Measurements from ENCODE around the gene ARPP21.

Gene ARPP21

GRCh38 chr3:35678643-35679161, 39.4 kb downstream of the ARPP21 start:
- DNase-seq = no peak

GRCh38 chr3:35679409-35680080, 40.2 kb downstream of the ARPP21 start:
- no peak for DNase-seq

- DNase-seq = no peak
These were observed 41.7 kb downstream of the ARPP21 start for GRCh38 chr3:35680866-35681650.

- DNase-seq = no peak
These were observed 45.8 kb downstream of the ARPP21 start for GRCh38 chr3:35685153-35685552.

- DNase-seq = no peak
These were observed 49.5 kb downstream of the ARPP21 start for GRCh38 chr3:35688826-35689225.

DNA sequence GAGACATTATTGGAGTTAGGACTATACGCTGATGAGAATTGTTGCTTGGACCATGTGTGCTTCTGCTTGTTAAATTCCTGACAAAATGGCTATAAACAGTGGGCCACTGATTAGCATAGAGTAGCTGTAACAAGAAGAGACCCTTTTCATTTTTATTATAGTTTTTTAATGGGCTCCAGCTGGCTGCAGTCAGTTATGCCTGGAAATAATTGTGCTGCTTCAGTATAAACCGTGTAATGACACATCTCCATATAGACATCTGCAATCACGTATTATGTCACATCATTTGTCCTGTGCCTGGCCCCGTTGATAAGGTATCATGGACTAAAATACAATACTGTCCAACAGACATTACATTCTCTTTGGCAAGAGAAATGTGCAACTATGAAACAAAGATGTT, 50.9 kb downstream of the ARPP21 start:
- DNase-seq = no peak

- no peak for DNase-seq
These were observed 66.6 kb downstream of the ARPP21 start for GRCh38 chr3:35705904-35706303.

DNA sequence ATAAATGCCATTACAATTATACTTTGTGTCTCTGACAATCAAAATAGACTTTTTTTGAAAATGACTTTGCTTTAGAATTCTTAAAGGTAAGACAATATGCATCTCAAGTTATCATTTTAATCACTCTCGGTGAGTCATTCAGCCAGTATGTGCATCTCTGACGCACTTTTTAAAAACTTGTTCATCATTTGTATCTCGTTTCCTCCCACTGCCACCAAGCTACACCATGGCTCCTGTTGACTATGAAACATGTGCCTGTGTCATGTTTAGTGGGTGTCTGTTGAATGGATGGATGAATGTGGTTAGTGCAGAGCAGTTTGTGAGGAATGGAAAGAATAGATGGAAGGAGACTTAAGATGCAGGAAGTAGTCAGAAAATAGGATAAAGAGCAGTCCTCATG, 68.6 kb downstream of the ARPP21 start:
- no peak for DNase-seq

DNA sequence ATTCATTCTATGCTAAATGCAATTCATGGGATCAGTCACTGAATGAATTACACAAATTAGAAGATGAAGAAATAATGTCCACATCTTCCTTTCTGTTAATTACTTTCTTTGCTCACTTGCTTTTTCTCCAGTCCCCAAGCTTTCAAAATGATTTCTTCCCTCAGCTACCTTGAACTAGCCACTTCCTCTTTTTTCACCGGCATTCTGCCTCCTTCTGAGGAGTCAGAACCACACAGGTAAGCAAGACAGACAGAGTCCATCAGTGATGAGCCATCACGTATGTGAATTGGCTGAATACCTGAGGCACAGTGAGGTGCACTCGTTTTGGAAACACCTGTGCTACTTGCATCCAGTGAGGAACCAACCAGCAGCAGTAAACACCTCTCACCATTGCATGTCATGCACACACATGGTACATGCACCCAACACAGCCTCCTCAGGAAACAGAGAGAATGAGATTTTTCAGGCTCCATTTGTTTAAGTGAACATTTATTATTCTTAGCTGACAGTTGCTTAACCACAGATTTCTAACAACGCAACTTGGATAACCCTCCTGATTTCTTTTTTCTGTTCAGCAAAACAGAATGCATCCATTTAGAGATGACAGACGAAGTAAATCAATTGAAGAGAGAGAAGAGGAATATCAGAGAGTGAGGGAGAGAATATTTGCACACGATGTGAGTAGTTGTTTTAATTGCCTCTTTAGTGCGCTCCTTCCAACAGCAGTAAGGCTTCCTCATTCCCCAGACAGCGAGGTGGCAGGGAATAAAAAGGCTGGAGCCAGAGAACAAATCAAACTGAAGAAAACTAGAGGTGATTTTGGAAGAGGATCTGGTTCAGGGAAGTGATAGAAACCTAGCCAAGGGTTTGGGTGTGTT, 69.3 kb downstream of the ARPP21 start:
- DNase-seq = no peak

GRCh38 chr3:35709691-35710090, 70.4 kb downstream of the ARPP21 start:
- DNase-seq = no peak

DNA sequence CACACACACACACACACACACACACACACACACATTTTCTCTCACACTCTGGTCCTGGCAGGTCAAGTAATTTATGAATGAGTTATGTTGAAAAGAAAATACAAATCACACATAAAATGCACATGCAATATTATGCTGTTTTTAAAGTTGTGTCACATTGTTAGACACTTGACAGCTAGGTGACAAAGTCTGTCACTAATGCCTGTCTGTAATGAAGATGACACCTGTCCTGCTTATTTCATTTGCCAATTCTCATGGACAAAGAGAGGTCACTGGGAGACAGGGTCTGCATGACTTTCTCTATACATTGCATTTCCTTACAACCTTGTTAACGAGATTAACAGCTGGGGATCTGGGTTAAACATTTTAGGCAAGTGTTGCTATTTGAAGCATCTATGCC, 71.2 kb downstream of the ARPP21 start:
- no peak for DNase-seq

DNA sequence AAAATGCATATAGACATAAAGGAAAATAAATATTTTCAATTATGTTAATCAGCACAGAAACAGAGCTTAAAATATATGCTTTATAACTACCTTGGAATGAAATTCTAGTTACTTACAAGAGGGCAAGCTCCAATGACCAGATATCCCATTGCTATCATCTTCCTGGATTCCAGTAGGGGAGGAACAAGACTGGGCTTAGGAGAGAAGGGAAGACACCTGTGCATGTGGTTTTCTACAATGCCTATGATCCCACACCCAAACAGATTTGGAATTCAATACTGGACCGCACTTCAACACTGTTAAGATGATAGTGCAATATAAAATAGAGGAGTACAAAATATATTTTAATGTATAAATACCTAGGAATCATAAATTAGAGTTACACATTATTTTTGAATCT, 79.6 kb downstream of the ARPP21 start:
- DNase-seq = no peak

- DNase-seq = no peak
These were observed 82.3 kb downstream of the ARPP21 start for GRCh38 chr3:35721628-35722027.

- no peak for DNase-seq
These were observed 83.6 kb downstream of the ARPP21 start for GRCh38 chr3:35722902-35723301.

DNA sequence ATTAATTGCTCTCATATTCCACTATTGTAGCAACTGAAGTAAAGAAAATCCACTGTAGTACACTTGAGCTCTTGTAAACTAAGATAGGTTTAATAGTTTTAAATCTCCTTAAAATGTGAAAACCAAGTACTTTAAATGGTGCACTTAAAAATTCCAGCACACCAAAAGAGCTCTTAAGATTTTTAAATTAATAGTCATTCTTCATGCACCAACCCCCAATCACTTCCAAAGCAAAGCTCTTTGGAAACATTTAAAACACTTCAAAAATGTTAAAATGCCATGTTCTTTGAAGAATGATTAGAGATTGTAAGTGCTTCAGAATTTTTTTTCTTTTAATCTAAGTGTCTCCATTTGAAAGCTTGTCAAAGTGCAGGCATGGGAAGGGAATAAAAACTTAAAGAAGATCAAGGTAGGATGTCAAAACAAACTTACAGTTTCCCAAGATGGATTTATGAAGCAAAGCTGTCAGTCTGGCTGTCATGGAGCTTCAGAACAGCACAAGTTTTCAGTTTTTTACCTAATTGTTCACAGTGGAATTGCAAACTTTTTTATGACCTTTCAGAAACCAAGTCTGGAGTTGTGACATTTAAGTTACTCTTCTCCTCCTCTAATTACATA, 84.3 kb downstream of the ARPP21 start:
- no peak for DNase-seq

GRCh38 chr3:35724106-35724505, 84.8 kb downstream of the ARPP21 start:
- DNase-seq = no peak

- no peak for DNase-seq
These were observed 87.9 kb downstream of the ARPP21 start for GRCh38 chr3:35727179-35727578.

DNA sequence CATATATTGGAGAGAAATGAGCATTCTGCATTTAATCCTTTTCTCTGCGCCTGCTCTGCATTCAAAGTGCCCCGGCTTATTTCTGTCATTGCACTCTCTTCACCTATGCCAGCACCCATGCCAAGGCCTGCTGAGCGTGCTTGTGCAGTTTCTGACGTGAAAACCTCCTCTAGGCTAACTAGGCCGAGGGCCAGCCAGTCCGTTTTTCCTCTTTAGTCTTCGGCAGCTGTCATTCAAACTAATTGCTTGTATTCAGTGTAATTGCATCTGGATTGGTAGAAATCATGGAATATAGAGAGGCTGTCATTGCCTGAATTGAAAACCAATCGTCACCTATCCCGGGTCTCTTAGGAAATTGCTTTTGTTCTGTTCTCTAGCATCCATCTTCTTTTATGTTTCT, 94.0 kb downstream of the ARPP21 start:
- no peak for DNase-seq

DNA sequence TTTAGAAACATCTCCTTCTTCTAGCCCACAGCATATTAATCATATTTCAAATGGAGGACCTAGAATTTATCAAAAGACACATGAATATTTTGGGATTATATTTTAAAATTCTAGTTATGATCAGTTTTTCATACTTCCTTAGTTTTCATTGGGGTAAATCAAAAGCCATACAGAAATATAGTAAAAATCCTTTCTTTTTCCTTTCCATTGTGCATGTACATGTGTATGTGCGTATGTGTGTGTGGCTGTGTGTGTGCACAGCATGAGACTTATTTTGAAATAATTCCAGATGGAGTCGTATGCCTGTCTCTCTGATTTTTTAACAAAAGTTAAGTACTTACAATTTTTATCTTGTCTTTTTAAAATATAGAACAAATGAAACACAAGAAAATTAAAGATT, 94.5 kb downstream of the ARPP21 start:
- no peak for DNase-seq

- no peak for DNase-seq
These were observed 97.8 kb downstream of the ARPP21 start for GRCh38 chr3:35737080-35737479.

GRCh38 chr3:35737527-35737926, 98.2 kb downstream of the ARPP21 start:
- DNase-seq = no peak

DNA sequence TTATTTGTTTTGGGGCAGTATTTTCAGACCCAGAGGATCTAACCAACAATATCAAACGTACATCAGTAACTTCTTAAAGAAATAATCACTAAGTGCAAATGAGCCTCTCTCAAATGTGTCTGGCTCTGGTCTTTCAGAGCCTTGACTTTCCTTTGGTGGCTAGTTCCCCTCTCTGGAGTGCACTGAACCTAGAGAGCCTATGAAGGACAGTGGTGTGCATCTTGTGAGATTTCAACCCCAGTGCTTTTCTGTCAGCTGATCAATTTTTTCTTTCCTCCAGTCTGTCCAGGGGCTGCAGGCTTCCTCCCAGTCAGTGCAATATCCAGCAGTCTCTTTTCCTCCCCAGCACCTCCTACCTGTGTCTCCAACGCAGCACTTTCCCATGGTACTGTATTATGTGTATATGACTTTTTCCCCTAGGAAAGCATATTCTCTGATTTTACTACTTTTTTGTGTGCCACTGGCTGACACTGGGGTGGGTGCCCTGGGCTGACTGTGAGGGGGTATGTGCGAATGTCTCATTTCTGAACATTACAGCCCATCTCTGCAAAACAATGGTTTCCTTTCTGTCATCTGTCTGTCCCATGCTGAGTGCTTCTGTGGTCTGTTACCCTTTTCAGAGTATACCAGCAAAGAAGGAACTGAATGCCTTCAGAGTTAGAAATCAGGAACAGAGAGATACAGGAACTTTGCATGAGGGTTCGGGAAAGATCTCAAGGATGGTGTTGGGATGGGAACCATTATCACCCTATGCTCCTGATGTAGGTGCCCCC, 98.8 kb downstream of the ARPP21 start:
- DNase-seq = no peak
